LNCaP clone FGC (cell line): ENCODE data around the gene SLC13A4.
A peak's percentile ranks its signal among the peaks of the same experiment; 100 is the strongest.
"Not testable (repeated sequence)": the region's sequence is repeated elsewhere in the genome, so short reads cannot be mapped to it uniquely, and the experiment has no call there.

Source experiments
- DNase-seq: peaks from one replicate; pipeline ENCODE4 v3.0.0-alpha.2; 2011; ENCODE audit warnings: low read depth
- H3K4me3 ChIP-seq: 2 replicates; pipeline ENCODE4 v1.5.1; 2011; ENCODE audit warnings: mild to moderate bottlenecking, low read depth, low read length, control low read depth
- CTCF ChIP-seq: IDR thresholded peaks from 2 replicates; pipeline ENCODE4 v1.5.1; 2012; ENCODE audit warnings: mild to moderate bottlenecking; ENCODE audit not compliant: control insufficient read depth, insufficient read depth; ENCODE audit errors: extremely low read depth

Gene SLC13A4

DNA sequence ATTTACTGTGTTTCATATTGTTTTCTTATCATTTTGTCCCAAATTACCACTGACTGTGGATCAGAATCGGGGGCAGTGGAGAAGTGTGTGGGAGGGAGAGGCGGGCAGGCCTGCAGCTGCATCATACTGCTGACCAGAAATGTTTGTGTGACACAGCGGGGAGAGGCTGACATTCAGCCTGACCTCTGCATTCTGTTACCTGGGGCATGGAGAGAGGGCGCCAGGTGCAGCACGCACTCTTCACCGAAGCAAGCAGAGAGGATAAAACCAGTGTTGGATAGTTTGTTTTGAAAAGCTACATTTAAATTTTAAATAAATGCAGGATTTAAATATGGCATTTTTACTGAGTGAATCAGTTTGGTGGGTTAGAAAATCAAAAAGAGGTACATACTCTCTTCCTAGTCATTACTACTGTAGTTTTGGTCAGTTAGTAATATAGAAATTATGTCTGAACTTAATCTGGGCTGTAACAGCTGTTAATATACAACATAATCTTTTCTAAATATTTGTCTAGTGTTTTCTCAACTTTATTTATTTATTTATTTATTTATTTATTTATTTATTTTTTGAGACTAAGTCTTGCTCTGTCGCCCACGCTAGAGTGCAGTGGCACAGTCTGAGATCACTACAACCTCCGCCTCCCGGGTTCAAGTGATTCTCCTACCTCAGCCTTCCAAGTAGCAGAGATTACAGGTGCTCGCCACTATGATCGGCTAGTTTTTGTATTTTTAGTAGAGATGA, 74.5 kb downstream of the SLC13A4 start:
- H3K4me3 ChIP-seq: no peak overlapping the region
- no peak for DNase-seq
- no peak for TF ChIP-seq CTCF

DNA sequence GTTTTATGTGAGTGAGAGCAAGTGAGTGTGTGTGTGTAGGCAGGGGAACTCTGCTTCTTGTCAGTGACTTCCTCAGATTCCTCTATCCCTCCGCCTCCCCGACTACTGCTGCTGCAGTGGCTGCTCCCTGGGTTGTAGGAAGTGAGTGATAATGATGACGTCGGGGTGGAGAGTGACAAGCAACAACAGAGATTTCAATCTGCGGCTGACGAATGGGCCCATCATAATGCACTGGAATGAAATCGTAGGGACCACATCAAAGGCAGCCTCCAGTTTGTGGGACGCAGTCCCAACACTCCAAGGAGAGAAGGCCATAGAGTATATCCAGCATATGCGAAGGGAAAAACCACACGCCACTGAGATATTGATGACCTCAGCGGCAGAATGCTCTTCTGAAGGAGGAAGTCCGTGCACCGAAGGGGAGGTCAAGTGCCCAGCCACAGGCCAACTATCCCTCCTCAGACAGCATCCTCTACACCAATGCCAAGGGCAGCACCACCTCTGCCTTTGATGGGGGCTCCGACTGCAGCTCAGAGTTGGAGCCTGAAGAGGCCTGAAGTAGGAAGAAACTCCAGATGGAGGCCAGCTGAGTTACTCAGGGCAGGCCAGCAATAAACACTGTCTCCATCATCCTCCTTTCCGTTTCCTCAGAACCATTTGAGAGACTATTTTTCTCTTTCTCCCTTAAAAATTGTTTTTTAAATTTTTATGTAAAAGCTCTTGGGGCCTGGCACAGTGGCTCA, 77.0 kb downstream of the SLC13A4 start:
- TF ChIP-seq CTCF: no peak
- DNase-seq: no peak
- no peak overlapping the region for H3K4me3 ChIP-seq

DNA sequence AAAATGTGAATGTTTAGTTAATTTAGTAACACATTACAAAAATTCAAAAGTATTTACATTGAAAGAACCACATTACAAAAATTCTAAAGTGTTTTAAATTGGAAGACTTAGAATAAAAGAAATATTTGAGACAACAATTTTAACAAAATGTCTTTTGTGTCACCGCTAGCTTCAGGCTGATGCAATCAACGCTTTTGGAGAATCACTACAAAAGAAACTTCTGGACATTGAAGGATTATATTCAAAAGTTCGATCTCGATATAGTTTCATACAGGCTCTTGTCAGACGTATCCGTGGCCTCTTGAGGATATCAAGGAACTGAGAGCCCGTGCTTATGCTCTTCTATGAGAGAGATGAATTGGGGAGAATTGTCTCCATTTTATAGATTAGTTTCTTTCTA, 79.8 kb downstream of the SLC13A4 start:
- H3K4me3 ChIP-seq: no peak overlapping the region
- TF ChIP-seq CTCF: no peak
- no peak for DNase-seq

GRCh38 chr7:135647755-135648154, 80.2 kb downstream of the SLC13A4 start:
- H3K4me3 ChIP-seq: no peak overlapping the region
- TF ChIP-seq CTCF: no peak
- DNase-seq: no peak

- peak; percentile 14 for DNase-seq
- peak; percentile 65 for TF ChIP-seq CTCF
- H3K4me3 ChIP-seq: no peak overlapping the region
Observed at GRCh38 chr7:135645296-135645904, 82.6 kb downstream of the SLC13A4 start.

DNA sequence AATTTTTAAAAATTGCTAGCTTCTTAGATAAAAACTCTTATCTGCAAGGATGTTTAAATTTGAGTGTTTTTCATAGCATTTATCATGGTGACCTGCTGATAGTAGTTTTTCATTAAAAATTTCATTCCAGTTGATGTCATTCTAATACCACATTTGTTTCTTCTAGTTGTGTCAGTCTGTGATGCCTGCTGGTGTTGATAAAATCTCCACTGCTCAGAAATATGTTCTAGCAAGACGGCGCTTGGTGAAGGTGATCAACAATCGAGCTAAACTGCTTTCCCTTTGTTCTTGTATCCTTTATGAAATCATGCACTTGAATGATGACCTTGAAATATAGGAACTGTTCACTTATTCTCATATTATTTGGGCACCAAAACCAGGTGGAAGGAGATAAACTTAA, 83.3 kb downstream of the SLC13A4 start:
- TF ChIP-seq CTCF: no peak
- no peak for DNase-seq
- no peak overlapping the region for H3K4me3 ChIP-seq

DNA sequence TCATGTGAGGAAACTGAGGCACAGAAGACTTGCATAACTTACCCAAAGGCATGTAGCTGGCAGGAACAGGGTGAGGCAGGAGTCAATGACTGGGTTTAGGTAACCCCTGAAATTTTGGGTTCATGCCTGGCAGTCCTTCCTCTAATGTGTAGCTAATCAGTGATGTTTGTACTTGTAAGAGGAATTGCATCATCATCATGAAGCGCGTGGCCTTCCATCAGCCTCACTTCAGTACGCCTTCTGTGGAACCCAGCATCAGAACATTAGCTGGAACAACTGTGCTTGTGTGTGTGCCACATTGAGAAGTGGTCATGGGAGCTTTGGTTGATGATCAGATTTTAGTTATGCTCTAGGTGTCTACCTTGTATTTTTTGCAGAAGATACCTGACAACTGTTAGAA, 83.8 kb downstream of the SLC13A4 start:
- TF ChIP-seq CTCF: no peak
- no peak for DNase-seq
- no peak overlapping the region for H3K4me3 ChIP-seq

GRCh38 chr7:135639690-135640089, 88.3 kb downstream of the SLC13A4 start:
- not testable (repeated sequence) for DNase-seq

More at GRCh38 chr7:135639690-135640089, 88.3 kb downstream of the SLC13A4 start:
- not testable (repeated sequence) for H3K4me3 ChIP-seq
